ENCODE results near the gene SPINK13. TPM values are rescaled to one million over a fixed set of nuclear protein-coding genes. Genes with fewer than 3 reads are reported as not detected.

Gene SPINK13
- total and polyA plus RNA-seq, 2 of the 8 experiments (the other 6 are each of a cell fraction or from before 2014, with no cell fraction given), result not detected

DNA sequence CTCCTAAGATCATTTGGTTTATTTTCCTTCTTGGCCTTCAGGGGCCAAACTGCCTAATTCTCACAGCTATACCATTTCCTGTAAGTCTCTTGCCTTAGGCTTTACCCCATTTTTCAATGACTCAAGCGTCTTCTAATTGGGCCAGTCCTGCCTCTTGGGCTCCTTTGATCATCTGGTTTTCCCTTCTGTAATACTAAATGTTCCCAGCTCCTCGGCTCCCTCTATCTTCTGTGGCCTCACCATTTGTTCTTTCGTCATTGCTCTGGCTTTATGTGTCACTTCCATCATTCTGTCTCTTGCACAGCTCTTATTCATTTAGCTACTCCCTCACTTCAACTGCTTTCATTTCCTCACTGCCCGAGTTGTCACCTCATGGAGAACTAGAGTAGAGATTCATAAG, 29.1 kb downstream of the SPINK13 start (continued):
- TF ChIP-seq SIX5 (IDR thresholded peaks at IDR 0.05; ENCODE audit: low read depth, low read length), result no peak
